NCI-H2227 (cell line): Measurements from ENCODE around the gene ZNF354C.

Experiments
- DNase-seq: peaks from one replicate; lab custom pipeline; 2025; ENCODE audit not compliant: unreplicated experiment; lab: John Stamatoyannopoulos, UW

Gene ZNF354C

DNA sequence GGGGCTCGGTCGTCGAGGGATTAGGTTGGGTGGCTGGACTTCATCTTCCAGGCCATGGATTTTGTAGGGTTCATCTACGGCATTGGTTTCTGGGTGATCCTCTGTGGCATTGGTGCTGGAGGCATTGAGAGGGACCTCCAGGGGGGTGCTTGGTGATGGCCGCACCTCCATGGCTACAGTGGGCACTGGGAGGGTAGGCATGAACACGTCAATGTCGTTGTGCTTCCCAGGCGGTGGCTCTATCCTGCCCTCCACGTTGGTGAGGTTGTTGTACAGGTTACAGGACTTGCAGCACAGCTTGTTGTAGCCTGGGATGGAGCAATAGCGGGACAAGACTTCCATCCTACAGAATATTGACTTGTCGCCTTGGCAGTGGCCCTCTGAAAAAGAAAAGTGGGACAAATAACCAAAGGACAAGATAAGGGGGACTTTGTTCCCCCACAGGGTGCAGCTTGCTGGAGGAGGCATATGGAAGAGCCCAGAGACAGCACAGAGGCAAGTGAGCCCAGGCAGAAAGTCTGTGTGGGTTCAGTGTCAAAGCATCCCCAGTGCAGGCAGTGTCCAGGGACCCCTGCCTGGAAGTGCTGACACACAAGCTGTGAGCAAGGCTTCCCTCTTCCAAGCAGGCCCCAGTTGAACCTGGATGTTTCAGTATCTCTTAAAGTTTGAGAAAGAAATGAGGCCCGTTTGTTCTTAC, 53.9 kb downstream of the ZNF354C start:
- DNase-seq: no peak

DNA sequence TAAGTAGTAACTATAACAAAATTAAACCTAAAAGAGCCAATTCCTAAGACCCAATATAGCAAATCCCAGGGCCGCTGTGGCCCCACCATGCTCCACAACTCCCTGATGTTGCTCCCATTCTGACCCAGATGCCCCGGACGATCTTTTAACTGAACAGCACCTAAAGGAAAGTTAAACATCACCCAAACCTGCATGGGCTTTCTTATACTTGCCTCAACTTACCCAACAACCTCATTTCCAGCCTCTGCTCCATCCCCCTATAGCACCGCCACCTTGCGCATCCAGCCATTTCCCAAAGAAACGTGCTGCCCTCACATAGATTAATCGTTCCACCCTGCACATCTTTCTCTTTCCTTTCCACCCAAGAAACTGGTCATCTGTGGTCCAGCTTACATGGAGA, 54.6 kb downstream of the ZNF354C start:
- DNase-seq: no peak

GRCh38 chr5:179115307-179115706, 55.1 kb downstream of the ZNF354C start:
- no peak for DNase-seq

GRCh38 chr5:179115845-179116524, 55.8 kb downstream of the ZNF354C start:
- DNase-seq: no peak

- DNase-seq: no peak
Measured at GRCh38 chr5:179118338-179118737, 58.2 kb downstream of the ZNF354C start.

- DNase-seq: no peak
Measured at GRCh38 chr5:179118756-179119414, 58.7 kb downstream of the ZNF354C start.

DNA sequence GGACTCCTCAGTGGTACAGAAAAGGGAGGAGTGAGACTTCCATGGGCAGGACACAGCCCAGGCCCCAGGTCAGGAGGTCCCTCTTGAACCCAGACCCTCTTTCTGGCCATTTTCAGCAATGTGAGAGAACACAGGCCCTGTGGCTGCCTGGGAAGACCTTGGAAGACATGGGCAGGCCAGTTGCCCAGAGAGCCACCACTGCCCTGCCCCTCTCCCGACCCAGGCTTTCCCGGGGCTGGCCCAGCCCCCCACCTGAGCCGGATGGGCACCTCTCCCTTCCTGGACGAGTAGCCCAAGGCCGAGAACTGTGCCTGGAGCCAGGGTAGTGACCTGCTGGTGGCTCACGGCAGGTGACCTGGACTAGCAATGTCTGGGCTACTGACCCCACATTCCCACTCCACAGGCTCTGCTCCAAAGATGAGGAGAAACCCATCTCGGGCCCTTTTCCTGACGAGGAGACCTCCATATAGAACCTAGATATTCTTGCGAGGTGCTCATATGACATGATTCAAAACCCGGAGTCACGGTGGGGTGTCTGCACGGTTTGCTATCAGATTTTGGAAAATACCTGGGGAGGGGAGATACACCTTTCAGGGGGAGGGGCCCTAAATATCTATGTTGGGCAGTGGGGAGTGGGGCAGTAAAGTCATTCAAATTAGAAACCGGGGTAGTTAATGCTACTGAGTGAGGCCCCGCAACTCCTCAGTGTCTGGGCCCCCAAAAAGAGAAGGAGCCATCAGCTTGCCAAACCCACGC, 59.4 kb downstream of the ZNF354C start:
- DNase-seq: no peak

DNA sequence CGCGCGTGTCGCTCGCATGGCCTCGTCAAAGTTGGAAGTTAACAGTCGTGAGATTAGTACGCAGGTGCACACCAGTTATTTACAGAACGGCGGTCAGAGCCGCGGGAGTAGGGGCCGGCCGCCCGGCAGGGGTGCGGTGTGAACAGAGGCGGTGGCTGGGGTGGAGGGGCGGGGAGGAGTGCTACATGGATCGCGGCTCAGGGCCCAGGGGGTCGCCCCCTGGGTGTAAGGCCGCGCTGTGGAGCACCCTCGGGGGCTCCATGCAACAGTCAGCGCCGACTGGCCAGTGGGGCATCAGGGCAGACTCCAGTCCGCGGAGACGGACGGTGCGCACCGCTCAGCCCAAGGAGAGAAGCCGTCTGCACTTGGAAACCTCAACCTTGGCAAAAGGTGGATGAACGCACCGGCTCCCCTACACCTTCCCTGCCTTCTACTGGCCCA, 60.3 kb downstream of the ZNF354C start:
- no peak for DNase-seq

DNA sequence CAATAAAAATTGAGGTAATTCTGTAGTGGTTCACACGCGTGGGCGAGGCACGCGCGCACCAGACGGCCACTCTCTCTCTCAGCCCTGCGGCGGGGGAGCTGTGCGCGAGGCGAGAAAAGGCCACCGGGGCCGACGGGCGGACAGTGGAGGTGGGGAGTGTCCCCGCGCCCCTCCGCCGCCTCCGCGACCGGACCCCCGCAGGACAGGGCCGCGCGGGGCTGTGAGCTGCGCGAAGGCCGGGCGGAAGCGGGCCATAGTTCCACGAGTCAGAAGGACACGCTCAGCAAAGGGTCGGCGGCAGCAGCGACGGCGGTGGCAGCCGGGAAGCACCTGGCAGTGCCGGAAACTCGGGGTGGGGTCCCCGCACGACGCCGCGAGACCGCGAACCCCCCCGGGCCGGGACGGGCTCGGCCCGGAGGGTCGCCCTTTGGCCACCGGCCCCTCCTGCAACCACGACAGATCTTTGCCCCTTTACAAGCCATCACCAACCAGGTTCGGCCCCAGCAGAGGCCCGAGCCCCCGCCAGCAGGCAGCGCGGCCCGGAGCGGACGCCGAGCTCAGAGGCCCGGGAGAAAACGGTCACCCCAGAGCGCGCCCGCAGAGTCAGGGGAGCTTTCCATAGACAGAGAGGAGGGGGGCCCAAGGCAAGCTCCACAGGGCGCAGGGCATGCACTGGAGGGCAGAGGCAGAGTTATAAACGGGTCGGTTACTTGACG, 60.9 kb downstream of the ZNF354C start:
- DNase-seq: no peak

- no peak for DNase-seq
Measured at GRCh38 chr5:179121667-179122111, 61.5 kb downstream of the ZNF354C start.

DNA sequence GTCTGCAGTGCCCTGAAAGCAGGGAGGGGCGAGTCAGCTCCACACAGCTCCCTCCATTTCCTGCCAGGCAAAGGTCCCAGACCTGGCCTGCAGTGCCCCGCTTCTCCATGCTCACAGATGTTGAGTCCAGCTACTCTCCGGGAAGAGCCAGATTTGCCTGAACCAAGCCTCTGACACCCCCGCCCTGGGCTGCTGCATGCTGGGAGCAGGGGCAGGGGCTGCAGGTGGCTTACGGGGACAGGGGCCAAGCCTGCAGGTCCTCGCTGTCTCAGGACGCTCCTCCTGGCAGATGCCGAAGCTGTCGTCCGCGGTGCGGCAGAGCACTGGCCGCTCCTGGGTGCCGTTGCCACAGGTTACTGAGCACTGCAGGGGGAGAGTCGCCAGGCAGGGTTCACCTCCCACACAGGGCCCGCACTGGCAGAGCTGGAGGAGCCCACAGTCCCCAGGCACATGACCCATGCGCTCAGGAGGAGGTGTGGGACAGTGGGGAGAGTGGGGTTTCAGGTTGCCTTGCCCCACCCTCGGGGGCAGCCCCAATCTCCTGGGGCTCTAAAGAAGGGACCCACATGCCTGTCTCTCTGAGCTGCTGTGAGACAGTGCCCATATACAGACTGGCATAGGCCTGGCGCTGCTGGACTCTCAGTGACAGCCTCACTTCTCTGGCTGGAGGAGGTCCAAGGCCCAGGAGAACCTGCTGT, 62.4 kb downstream of the ZNF354C start:
- DNase-seq: no peak

DNA sequence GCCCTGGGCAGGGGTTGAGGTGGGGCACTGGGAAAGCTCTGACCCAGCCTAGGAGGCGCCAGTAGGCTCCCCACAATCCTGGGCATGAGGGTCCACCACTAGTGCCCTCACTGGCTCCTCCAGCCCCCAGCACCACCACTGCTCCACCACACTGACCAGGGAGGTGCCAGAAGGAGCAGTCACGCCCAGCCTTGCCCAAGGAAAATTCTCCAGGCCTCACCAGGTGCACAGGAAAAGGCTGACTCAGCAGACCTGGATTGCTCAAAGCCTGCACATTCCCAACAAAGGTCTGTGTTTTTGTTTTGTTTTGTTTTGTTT, 62.9 kb downstream of the ZNF354C start:
- no peak for DNase-seq

- DNase-seq: no peak
Measured at GRCh38 chr5:179123491-179124272, 63.5 kb downstream of the ZNF354C start.

DNA sequence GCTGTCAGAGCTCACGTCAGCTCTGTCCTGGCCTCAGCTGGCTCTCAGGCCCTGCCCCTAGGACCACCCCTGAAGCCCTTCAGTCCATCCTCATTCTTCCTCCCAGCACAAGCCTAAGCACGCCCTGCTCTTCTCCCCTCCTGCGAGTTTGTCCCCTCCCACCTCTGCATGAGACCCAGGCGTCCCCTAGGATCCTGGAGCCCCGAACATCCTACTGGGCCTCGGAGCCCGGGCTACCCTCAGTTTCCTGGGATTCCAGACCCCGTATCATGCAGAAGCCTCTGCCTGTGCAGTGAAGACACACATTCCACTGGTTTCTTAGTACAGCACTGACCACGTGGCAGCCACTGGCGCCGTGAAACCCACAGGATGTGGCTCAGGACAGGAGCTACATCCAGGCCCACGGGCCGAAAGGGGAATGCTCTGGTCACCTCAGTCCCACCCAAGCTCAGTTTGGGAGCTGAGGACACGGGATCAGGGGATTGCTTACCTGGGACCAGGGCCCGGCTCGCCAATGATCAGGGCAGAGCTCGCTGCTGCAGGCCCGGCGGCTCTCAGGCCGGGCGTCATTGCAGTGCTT, 64.2 kb downstream of the ZNF354C start:
- no peak for DNase-seq

DNA sequence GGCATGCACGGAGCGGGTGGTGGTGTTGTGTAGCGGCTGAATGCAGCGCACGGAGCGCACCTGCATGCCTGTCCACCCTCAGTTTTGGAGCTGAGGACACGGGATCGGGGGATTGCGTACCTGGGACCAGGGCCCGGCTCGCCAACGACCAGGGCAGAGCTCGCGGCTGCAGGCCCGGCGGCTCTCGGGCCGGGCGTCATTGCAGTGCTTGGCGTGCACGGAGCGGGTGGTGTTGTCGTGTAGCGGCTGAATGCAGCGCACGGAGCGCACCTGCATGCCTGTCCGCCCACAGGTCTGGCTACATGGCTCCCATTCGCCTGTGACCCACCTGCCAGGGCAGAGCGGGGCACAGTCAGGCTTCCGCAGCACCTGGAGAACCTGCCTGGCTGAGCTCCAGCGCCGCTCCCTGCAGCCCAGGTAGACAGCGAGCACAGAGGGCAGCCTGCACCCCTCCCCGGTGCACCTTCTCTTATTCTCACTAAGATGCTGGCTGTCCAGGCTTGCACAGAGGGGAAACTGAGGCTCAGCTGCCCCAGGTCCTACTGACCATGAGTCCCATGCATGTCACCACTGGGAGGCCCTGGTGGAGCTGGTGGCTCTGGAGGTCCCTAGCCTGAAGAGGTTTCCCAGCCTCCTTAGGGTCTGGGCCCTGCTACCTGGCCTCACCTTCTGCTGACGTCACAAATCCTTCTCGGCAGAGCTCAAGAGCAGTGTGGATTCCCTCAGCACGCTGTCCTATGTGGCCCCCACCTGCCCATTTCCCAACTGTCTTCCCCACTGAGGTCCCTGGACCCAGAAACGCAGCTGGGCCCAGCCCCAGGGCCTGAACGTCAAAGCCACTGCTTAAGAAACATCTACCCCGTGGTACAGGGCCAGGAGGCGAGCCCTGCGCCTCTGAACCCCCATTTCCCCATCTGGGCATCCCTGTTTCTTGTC, 64.9 kb downstream of the ZNF354C start:
- DNase-seq: no peak

DNA sequence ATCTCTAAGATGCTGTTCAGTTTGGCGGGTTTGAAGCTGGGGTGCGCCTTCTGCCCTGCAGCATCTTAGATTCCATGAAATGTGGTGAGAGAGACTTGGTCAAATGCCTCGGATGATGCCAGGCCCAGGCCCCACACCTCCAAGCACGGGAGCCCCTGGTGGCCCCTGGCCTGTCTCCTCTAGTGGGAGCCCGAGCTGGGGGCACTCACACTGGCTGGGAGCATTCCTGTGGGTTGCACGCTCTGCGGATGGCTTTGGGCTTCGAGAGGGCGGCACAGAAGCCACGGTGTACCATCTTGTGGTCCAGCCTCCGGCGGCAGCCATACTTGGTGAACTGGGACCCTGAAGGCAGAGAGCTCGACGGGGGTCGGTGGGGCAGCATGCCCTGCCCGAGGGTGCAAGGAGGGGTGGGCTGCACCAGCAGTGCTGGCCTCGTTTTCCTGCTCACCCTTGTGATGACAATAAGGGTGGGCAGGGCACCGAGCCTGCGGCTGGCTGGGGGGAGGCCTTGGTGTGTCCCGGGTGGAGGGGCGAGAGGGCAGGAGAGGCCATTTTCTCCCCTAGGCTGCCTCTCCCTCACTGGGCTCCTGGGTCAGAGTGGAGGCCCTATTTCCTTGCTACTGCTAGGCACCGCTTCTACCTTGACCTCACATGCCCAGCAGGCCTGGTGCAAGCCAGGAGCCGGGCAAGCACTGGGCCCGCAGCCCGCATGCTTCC, 65.8 kb downstream of the ZNF354C start:
- no peak for DNase-seq

DNA sequence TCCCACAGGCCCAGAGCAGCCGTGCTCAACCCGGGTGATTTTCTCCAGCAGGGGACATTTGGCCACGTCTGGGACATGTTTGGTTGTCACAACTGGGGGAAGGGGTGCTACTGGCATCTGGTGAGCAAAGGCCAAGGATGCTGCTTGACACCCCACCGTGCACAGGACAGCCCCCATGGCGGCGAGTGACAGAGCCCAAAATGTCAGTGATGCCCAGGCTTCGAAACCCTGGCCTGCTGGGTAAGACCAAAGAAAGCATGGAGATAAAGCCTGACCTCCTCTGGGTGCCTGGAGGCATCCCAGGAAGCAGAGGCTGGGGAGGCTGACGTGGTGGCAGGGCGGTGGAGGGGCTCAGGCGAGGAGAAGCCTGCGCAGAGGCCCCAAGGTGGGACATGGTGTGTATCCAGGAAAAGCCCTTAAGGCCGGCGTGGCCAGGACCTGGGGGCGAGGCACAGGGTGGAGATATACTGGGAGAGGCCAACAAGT, 66.4 kb downstream of the ZNF354C start:
- DNase-seq: no peak
